Stimulated activated CD8-positive, alpha-beta memory T cell treated with anti-CD3 and anti-CD28 coated beads, Interleukin-4, amount 100 ng/mL, for 24 hours (primary cell): ENCODE results near the gene KRT72.

Experiments used
- DNase-seq: peaks from one replicate; pipeline ENCODE4 v3.0.0-alpha.2; 2020; ENCODE audit warnings: low read depth

KRT72 gene

GRCh38 chr12:52630008-52630500, 28.8 kb upstream of the KRT72 start:
- DNase-seq, result no peak

DNA sequence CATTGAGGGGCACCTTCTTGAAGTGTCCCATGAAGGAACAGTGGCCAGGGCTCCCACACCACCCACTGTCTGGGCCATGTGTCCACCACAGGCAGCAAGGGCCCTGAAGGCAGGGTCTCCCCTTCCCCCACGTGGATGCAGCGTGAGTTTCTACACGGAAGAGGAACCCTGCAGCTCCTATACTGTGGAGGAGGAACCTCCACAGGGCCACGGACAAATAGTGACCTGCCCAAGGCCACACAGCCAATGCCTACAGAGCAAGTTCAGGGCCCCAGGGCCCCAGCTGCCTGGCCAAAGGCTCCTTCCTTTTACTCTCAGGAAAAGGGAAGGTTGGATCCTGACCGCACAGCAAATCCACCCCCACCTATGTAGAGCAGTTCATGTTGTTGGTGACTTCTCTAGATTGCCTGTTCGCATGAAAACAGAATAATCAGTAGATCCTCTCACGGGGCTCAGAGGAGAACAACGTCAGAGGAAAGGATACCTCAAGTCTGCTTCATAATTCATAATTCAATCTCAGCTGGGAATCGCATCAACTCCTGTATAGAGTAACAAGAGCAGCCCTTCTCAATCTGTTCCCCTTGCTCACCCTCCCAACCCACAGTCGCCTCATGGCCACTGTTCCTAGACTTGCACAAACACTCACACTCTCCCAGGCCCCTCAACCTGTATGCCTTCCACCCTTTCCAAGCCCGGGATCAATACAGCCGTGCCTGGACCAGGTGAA, 28.2 kb upstream of the KRT72 start:
- no peak for DNase-seq

GRCh38 chr12:52628841-52629240, 27.6 kb upstream of the KRT72 start:
- no peak for DNase-seq

DNA sequence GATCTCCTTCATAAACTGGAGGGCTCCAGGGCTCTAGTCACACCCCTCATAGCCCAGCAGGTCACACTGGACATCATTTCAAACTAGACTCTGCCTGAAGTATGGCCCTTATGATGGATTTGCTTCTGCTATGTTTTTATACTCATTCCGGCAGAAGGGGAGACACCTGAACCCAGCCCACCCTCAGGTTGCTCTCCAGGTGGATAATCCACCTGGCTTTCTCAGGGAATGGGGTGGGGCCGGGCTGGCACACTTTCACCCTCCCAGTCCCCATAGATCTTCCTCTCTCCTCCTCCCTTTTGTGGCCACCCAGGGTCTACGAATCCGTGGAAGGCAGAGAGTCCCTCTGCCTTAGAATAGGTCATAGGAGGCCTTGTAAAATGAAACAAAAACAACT, 26.8 kb upstream of the KRT72 start:
- DNase-seq, result no peak

DNA sequence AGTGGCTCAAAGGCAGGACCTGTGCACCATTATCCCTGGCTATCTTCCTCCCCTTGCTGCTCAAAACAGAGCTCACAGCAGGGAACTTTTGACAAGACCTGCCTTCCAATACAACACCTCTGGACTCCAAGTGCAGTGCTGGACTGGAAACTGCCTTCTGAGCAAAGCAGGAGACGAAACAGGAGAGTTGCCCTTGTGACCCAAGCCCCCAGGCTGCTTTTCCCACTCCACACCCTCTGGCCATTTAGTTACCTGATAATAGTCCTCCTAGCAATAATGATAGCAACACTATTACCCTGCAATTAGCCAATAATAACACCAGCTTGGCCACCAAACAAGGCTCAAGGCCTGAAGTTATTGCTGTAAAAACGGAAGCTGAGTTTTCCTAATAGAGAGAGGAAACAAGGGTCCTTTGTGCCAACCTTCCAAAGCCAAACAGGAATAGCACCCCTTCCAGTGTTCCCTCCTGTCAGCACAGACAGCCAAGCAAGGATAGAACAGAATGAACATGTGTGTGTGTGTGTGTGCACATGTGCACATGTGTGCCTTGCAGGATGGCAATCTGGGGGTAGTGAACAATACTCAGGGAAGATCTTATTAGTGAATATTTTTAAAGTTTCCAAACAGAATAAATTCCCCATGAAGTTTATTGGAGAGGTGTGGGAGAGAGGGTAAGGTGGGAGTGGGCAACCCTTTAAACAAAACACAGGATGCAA, 26.3 kb upstream of the KRT72 start:
- DNase-seq, result no peak

- DNase-seq, result no peak
These were observed 21.1 kb upstream of the KRT72 start for GRCh38 chr12:52622349-52622748.

DNA sequence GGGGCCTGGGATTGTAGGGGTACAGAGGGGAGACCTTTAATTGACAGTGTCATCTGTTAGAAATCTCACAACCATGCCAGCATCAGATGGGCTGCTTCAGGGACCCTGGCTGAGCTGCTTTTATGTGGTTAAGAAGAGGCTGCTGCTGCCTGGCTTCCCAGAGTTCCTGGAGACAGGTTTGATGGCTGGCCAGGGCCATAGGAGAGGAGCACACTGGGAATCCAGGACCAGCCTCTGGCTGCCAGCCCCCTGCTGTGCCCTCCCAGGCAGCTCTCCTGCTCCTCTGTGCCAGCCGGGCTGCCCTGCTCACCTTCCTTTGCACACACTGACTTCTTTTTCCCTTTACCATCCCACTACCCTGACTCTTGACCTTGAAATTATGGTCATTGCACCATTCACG, 17.6 kb upstream of the KRT72 start:
- DNase-seq, result no peak

DNA sequence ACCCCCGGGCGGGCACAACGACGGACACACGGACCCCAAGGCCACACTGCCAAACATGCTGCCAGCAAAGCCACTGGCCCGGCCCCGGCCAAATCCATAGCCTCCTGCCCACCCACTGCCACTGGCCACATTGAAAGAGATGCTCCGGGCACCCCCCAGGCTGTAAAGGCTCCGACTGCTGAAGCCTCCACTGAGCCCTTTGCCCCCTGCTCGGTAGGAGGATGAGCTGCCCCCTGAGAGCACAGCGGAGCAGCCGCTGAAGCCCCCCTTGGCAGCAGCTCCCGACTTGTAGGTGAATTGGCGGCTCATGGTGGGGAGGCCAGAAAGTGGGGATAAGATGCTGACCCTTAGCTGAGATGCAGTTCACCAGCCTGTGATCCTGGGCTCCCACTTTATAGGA, 17.0 kb upstream of the KRT72 start, which contains the start of gene KRT73:
Gene KRT73 (minus strand): TSS at position 344 of the 400 bp plus-strand sequence. CDS start 35 bp downstream, at position 309.
- DNase-seq, result no peak

DNA sequence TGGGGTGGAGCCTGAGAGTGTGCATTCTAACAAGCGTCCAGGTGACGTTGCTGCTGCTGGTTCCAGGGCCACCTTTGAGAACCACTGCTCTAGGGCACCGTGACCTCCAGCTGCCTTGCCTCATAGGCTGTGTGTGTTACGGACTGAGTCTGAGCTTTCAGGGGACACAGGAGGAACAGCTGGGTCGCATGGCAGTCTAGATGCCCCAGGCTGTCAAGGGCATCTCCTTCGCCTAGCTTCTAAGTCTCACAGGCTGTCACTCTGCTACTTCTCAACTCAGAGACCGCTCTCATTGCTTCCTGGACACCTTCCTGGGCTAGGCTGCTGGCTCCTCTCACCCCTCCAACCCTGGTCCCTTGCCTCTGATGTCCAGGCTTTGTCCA, 16.1 kb upstream of the KRT72 start:
- DNase-seq, result no peak

- no peak for DNase-seq
These were observed 15.6 kb upstream of the KRT72 start for GRCh38 chr12:52616680-52617402.

GRCh38 chr12:52615912-52616311, 14.6 kb upstream of the KRT72 start:
- DNase-seq, result no peak

DNA sequence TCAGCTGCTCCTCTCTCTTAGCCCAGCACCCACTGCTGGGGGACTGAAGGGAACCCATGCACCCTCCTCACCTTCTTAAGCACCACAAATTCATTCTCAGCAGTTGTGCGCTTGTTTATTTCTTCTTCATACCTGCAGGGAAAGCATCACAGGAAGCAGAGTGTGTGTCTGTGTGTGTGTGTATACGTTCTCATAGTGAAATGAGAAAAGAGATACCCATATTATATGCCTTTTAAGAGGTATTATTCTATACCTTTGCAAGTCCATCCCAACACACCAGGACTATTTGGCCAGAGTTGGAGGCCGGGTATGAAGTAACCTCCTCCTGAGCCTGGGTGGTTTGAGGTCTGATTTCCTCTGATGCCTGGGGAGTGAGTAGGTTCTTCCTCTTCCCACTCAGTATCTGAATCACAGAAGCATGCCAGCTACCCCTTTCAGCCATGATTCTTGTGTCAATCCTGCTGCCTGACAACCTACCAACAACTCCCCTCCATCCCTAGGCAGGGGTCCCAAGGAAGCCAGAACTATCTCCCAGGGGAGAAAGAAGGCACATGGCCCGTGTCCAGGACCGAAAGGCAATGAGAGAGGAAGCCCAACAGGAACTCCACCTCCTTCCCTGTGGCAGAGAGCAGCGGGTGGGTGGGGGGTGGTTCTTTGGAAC, 14.1 kb upstream of the KRT72 start:
- no peak for DNase-seq

DNA sequence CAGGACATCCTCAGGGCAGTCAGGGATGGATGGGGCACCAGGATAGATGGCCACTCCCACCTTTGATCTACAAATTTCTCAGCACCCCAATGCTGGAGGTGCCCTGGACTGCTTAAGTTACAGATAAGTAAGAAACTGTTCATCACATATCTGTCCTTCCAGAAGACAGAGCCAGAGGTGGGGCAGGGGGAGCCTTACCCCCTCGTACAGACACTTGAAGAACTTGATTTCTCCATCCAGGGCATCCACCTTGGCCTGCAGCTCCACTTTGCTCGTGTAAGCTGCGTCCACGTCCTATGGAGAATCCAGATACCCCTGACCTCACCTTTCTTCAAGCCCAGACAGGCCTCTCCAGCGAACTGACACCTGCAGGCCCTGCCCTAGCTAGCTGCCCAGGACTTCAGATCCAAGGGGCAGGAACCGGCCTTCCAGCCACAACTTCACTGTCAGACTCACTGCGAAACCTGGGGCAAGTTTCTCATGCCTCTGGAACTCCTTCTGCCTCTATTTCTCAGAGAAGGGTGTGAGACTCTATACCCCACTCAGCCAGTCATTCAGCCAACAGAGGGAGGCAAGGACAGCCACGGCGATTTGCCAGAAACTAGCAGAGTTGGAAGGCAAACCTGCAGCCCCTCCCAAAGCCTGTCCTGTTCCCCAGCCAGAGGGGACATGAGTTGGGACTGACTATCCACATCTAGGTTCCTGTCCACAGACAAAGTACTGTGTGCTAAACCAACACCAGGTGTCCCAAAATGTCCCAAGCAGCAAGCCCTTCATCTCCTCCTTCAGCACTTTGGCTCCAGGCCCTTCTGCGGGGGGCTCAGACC, 13.3 kb upstream of the KRT72 start:
- DNase-seq, result no peak

GRCh38 chr12:52613384-52614030, 12.2 kb upstream of the KRT72 start:
- DNase-seq, result no peak

DNA sequence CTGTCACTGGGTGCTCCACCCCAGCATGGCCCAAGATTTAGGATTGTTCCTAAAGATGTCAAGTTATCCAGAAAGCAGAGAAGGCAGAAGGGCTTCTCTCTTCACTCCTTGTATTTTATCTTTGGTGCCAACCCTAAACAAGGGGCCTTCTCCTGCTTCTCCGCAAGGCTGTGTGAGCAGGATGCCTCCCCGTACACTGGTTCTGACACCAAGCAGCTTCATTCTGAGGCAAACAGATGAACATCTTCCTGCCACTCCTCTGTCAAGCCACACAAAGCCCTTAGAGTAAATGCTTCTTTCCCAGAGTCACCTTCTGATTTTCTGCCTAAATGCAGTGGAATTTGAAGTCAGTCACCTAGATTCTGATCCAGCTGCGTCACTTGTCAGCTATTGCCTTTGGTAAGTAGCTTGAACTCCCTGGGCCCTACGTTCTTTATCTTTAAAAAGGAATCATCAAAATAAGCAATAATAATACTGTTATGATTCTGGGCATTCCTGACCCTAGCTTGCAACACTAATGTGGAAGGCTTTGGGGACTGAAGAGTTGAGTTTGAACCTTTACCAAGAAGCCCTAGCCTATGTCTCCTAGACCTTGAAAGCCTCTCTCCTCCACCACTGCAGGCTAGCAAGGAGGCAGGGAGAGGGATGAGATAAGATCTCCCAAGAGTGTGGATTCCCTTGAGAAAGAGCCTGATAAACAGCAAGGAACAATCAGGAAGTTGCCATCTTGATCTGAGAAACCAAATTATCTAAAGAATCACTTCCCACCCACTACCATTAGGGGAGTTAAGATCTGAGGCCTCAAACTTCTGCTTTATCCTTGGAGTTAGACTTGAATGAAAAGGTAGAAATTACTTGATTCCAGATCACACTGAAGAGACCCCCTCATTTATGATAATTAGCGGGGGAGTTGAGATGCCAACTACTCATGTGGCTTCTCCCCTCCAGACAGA, 11.4 kb upstream of the KRT72 start:
- no peak for DNase-seq

DNA sequence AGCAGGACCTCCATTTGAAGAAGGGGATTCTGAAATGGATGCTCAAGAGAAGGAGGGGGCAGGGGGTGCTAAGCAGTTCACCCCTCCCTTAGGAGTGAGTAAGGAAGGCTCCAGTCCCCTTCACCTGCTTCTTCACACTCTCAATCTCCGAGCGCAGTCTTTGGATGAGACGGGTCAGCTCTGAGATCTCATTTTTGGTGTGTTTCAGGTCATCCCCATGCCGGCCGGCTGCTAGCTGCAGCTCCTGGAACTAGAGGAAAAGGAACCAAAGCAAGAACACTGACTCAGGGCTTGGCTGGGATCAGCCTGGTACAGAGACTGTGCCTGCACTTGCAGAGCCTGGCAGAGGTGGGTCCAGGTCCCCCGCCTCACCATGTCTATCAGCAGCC, 9.8 kb upstream of the KRT72 start:
- no peak for DNase-seq

- DNase-seq, result no peak
These were observed 7.8 kb upstream of the KRT72 start for GRCh38 chr12:52608826-52609630.

GRCh38 chr12:52608161-52608560, 6.9 kb upstream of the KRT72 start:
- DNase-seq, result no peak

- no peak for DNase-seq
These were observed 6.1 kb upstream of the KRT72 start for GRCh38 chr12:52607314-52607713.
